ENCODE data around the gene ING3.

- TF ChIP-seq POLR2AphosphoS5 (IDR thresholded peaks at IDR 0.05; ENCODE audit: low read depth, low read length) = no peak
- TF ChIP-seq SIN3A (IDR thresholded peaks at IDR 0.05; ENCODE audit: borderline replicate concordance, insufficient read depth, low read depth, low read length) = no peak
- TF ChIP-seq CTCF (IDR thresholded peaks at IDR 0.05) = no peak
These were observed 76.1 kb downstream of the ING3 start for GRCh38 chr7:121026577-121027111.

Data from Panc1 (cell line).